ENCODE measurements around the gene CHCHD1. TPM values are rescaled to one million over a fixed set of nuclear protein-coding genes. Genes with fewer than 3 reads are reported as not detected.

The CHCHD1 gene
- polyA plus RNA-seq, 3 donors = 15.0 to 85.0 (median 72.3) TPM

DNA sequence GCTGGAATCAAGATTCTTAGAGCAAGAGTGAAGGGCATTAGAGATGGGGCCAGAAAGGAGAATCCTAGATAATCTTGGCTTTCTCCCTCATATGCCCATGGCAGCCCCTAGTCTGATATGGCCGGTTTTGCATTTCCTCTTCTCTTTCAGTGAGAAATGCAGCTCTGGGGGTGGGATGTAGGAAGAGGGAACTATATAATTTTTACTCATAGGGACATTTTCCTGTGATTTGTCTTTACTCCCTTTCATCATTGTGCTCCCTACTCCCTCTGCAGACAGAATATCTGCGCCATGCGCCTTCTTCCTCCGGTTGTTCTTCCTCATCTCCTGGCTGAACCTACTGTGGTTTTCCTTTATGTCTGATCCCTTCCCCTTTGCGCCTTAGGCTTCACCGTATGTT lies 16.8 kb upstream of the CHCHD1 start:
- DNase-seq = no peak
- Histone ChIP-seq H3K9ac (ENCODE audit: insufficient read depth, low read length, poor library complexity, severe bottlenecking) (no peak overlapping the region), H3K4me2 (replicated peaks; ENCODE audit: extremely low read depth, low read length, poor library complexity, severe bottlenecking) (no peak overlapping the region), H3K4me3 (replicated peaks in 1 of 3; ENCODE audit: low read depth in 2 of 3, low read length in 3 of 3) (no peak overlapping the region), H3K27me3 (ENCODE audit: control insufficient read depth in 2 of 2, insufficient read depth in 2 of 2, low read length in 2 of 2) (no peaks in the 10 kb centered on the region), H4K20me1 (ENCODE audit: insufficient read depth, low read length) (peaks cover 28% of the 10 kb centered on the region), H3K27ac (ENCODE audit: low read depth in 1 of 2, low read length in 2 of 2) (no peak overlapping the region), H3K4me1 (ENCODE audit: control insufficient read depth in 1 of 2, insufficient read depth in 2 of 2, low read length in 2 of 2) (peaks cover 6 to 7% of the 10 kb centered on the region in 2 donors), H2AFZ (ENCODE audit: insufficient read depth, low read depth, low read length, poor library complexity, severe bottlenecking) (no peak overlapping the region), H3K36me3 (replicated peaks in 1 of 2; ENCODE audit: control insufficient read depth in 1 of 2, insufficient read depth in 2 of 2, low read length in 2 of 2) (peaks cover 89 to 98% of the 10 kb centered on the region in 2 donors), H3K79me2 (ENCODE audit: insufficient read depth, low read length) (peaks cover 6% of the 10 kb centered on the region), H3K9me3 (replicated peaks in 1 of 2; ENCODE audit: control insufficient read depth in 1 of 2, insufficient read depth in 1 of 2, low read length in 2 of 2) (no peaks in the 10 kb centered on the region)
- 70% methylated on average over 2 of the region's 6 CpGs for WGBS (ENCODE audit: insufficient coverage)
- no peaks in the 10 kb centered on the region for H3K27me3 Mint-ChIP-seq (ENCODE audit: low read depth in 3 of 3)
- TF ChIP-seq, protein P1, sequence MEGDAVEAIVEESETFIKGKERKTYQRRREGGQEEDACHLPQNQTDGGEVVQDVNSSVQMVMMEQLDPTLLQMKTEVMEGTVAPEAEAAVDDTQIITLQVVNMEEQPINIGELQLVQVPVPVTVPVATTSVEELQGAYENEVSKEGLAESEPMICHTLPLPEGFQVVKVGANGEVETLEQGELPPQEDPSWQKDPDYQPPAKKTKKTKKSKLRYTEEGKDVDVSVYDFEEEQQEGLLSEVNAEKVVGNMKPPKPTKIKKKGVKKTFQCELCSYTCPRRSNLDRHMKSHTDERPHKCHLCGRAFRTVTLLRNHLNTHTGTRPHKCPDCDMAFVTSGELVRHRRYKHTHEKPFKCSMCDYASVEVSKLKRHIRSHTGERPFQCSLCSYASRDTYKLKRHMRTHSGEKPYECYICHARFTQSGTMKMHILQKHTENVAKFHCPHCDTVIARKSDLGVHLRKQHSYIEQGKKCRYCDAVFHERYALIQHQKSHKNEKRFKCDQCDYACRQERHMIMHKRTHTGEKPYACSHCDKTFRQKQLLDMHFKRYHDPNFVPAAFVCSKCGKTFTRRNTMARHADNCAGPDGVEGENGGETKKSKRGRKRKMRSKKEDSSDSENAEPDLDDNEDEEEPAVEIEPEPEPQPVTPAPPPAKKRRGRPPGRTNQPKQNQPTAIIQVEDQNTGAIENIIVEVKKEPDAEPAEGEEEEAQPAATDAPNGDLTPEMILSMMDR (IDR thresholded peaks at IDR 0.05) = no peak
- peaks cover 90 to 98% of the 10 kb centered on the region in 2 donors for H3K36me3 Mint-ChIP-seq
- peak overlapping the region in 2 of 7 donors; percentile 9 to 40 for H3K27ac Mint-ChIP-seq
- H3K4me1 Mint-ChIP-seq = peaks cover 9% of the 10 kb centered on the region
- H3K4me3 Mint-ChIP-seq = no peak overlapping the region
- intact Hi-C loops (cut with micrococcal nuclease) = no loop called here
- peaks cover 0 to 1% (median 0%) of the 10 kb centered on the region in 7 donors for H3K9me3 Mint-ChIP-seq

- Mint-ChIP-seq H3K36me3 (peaks cover 62 to 69% of the 10 kb centered on the region in 2 donors), H3K4me1 (peaks cover 28% of the 10 kb centered on the region), H3K4me3 (no peak overlapping the region), H3K27me3 (ENCODE audit: low read depth in 3 of 3) (no peaks in the 10 kb centered on the region), H3K27ac (peak overlapping the region in 5 of 7 donors; percentile 14 to 75 (median 38)), H3K9me3 (peaks cover 0 to 2% (median 0%) of the 10 kb centered on the region in 7 donors)
- H3K27me3 ChIP-seq (ENCODE audit: control insufficient read depth in 2 of 2, insufficient read depth in 2 of 2, low read length in 2 of 2) = no peaks in the 10 kb centered on the region
- no peak overlapping the region for H3K4me3 ChIP-seq (replicated peaks in 1 of 3; ENCODE audit: low read depth in 2 of 3, low read length in 3 of 3)
- no peak overlapping the region for H3K4me2 ChIP-seq (replicated peaks; ENCODE audit: extremely low read depth, low read length, poor library complexity, severe bottlenecking)
- peak overlapping the region in 1 of 2 donors; percentile 7 for H3K27ac ChIP-seq (ENCODE audit: low read depth in 1 of 2, low read length in 2 of 2)
- H3K36me3 ChIP-seq (replicated peaks in 1 of 2; ENCODE audit: control insufficient read depth in 1 of 2, insufficient read depth in 2 of 2, low read length in 2 of 2) = peaks cover 64 to 73% of the 10 kb centered on the region in 2 donors
- H3K9ac ChIP-seq (ENCODE audit: insufficient read depth, low read length, poor library complexity, severe bottlenecking) = no peak overlapping the region
- TF ChIP-seq, protein P1 (IDR thresholded peaks at IDR 0.05) = no peak
- no peak overlapping the region for H2AFZ ChIP-seq (ENCODE audit: insufficient read depth, low read depth, low read length, poor library complexity, severe bottlenecking)
- peaks cover 9% of the 10 kb centered on the region for H3K79me2 ChIP-seq (ENCODE audit: insufficient read depth, low read length)
- no peaks in the 10 kb centered on the region for H3K9me3 ChIP-seq (replicated peaks in 1 of 2; ENCODE audit: control insufficient read depth in 1 of 2, insufficient read depth in 1 of 2, low read length in 2 of 2)
- intact Hi-C loops (cut with micrococcal nuclease) = no loop called here
- no peak for DNase-seq
- peaks cover 11% of the 10 kb centered on the region for H4K20me1 ChIP-seq (ENCODE audit: insufficient read depth, low read length)
- 92% methylated on average over 10 of the region's 11 CpGs for WGBS (ENCODE audit: insufficient coverage)
- H3K4me1 ChIP-seq (ENCODE audit: control insufficient read depth in 1 of 2, insufficient read depth in 2 of 2, low read length in 2 of 2) = peaks cover 20 to 26% of the 10 kb centered on the region in 2 donors
Measured at GRCh38 chr10:73768881-73769280, 13.0 kb upstream of the CHCHD1 start.
